ENCODE results near the gene C4B. TPM values are rescaled to one million over a fixed set of nuclear protein-coding genes. Genes with fewer than 3 reads are reported as not detected.
"Not testable (repeated sequence)": the region's sequence is repeated elsewhere in the genome, so short reads cannot be mapped to it uniquely, and the experiment has no call there.

Gene C4B
- total and polyA plus RNA-seq, 2 donors (not counting 1 experiment from before 2014, with no cell fraction given) = 4.7 to 7.4 TPM

DNA sequence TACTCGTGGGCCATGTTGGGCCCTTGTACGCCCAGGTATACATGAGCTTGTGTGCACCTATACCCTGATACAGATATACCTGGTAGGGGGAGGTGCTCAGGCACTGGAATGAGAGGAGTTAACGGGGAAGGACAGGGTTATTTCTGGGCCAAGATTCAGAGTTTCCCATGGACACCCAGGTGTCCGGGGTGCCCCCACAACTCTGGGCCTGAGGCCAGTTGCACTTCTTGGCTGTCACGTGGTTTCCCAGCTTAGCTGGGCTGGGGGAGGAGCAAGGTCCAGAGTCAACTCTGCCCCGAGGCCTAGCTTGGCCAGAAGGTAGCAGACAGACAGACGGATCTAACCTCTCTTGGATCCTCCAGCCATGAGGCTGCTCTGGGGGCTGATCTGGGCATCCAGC, 32.9 kb upstream of the C4B start, which contains the start of gene C4A:
C4A (plus strand) TSS at position 314 of the 400 bp plus-strand sequence; CDS start at position 365, 51 bp downstream.
- H3K4me3 ChIP-seq (ENCODE audit: control extremely low read depth in 1 of 5, extremely low read depth in 1 of 5, insufficient read depth in 1 of 5, low read depth in 2 of 5, low read length in 4 of 5); CTCF ChIA-PET; DNase-seq: not testable (repeated sequence)

GRCh38 chr6:31989363-31989762, 25.2 kb upstream of the C4B start:
- H3K4me3 ChIP-seq (ENCODE audit: control extremely low read depth in 1 of 5, extremely low read depth in 1 of 5, insufficient read depth in 1 of 5, low read depth in 2 of 5, low read length in 4 of 5); POLR2A ChIA-PET; H3K27ac Mint-ChIP-seq: not testable (repeated sequence)

More for the DNA sequence above, 32.9 kb upstream of the C4B start, which contains the start of gene C4A:
- H3K9me3 Mint-ChIP-seq (ENCODE audit: insufficient read depth); H3K4me1 Mint-ChIP-seq; H3K4me1 ChIP-seq (ENCODE audit: control insufficient read depth in 2 of 2, insufficient read depth in 2 of 2, low read length in 2 of 2); intact Hi-C loops (cut with micrococcal nuclease); POLR2A ChIA-PET; H3K4me3 Mint-ChIP-seq; H4K20me1 ChIP-seq (ENCODE audit: control insufficient read depth, insufficient read depth, low read length, poor library complexity, severe bottlenecking); H3K4me2 ChIP-seq (replicated peaks; ENCODE audit: low read depth, low read length, poor library complexity, severe bottlenecking); H3K9me3 ChIP-seq (ENCODE audit: control extremely low read depth in 1 of 3, control insufficient read depth in 2 of 3, insufficient read depth in 1 of 3, low read length in 2 of 3); H2AFZ ChIP-seq (ENCODE audit: insufficient read depth, low read depth, low read length, poor library complexity, severe bottlenecking); H3K9ac ChIP-seq (ENCODE audit: low read length); H3K27ac Mint-ChIP-seq; H3K27me3 Mint-ChIP-seq; H3K27ac ChIP-seq (ENCODE audit: low read length in 2 of 2); H3K27me3 ChIP-seq (replicated peaks in 1 of 4; ENCODE audit: control extremely low read depth in 1 of 4, control insufficient read depth in 3 of 4, insufficient read depth in 4 of 4, low read length in 3 of 4); H3K79me2 ChIP-seq (ENCODE audit: control insufficient read depth, insufficient read depth, low read length); ATAC-seq (ENCODE audit: low read depth): not testable (repeated sequence)
- no CpG with 5 or more reads among the region's 7 CpGs for WGBS (ENCODE audit: insufficient coverage)
- H3K36me3 ChIP-seq (replicated peaks in 1 of 2; ENCODE audit: control extremely low read depth in 1 of 2, control insufficient read depth in 1 of 2, extremely low read depth in 1 of 2, insufficient read depth in 2 of 2, low read length in 1 of 2) = peaks cover 3 to 12% of the 10 kb centered on the region in 2 experiments

GRCh38 chr6:31994421-31994820, 20.2 kb upstream of the C4B start:
- H3K4me1 Mint-ChIP-seq; H3K9me3 ChIP-seq (ENCODE audit: control extremely low read depth in 1 of 3, control insufficient read depth in 2 of 3, insufficient read depth in 1 of 3, low read length in 2 of 3); H3K27ac ChIP-seq (ENCODE audit: low read length in 2 of 2); POLR2A ChIA-PET; ATAC-seq (ENCODE audit: low read depth); H3K79me2 ChIP-seq (ENCODE audit: control insufficient read depth, insufficient read depth, low read length); H3K27me3 ChIP-seq (replicated peaks in 1 of 4; ENCODE audit: control extremely low read depth in 1 of 4, control insufficient read depth in 3 of 4, insufficient read depth in 4 of 4, low read length in 3 of 4); H3K4me1 ChIP-seq (ENCODE audit: control insufficient read depth in 2 of 2, insufficient read depth in 2 of 2, low read length in 2 of 2); H4K20me1 ChIP-seq (ENCODE audit: control insufficient read depth, insufficient read depth, low read length, poor library complexity, severe bottlenecking); H3K4me3 Mint-ChIP-seq; H3K4me3 ChIP-seq (ENCODE audit: control extremely low read depth in 1 of 5, extremely low read depth in 1 of 5, insufficient read depth in 1 of 5, low read depth in 2 of 5, low read length in 4 of 5); H3K27me3 Mint-ChIP-seq; CTCF ChIA-PET; H2AFZ ChIP-seq (ENCODE audit: insufficient read depth, low read depth, low read length, poor library complexity, severe bottlenecking); H3K27ac Mint-ChIP-seq; H3K36me3 ChIP-seq (replicated peaks in 1 of 2; ENCODE audit: control extremely low read depth in 1 of 2, control insufficient read depth in 1 of 2, extremely low read depth in 1 of 2, insufficient read depth in 2 of 2, low read length in 1 of 2); H3K9ac ChIP-seq (ENCODE audit: low read length); H3K4me2 ChIP-seq (replicated peaks; ENCODE audit: low read depth, low read length, poor library complexity, severe bottlenecking); intact Hi-C loops (cut with micrococcal nuclease); DNase-seq; H3K9me3 Mint-ChIP-seq (ENCODE audit: insufficient read depth): not testable (repeated sequence)
- WGBS (ENCODE audit: insufficient coverage) = no CpG with 5 or more reads among the region's 14 CpGs

More at GRCh38 chr6:31989363-31989762, 25.2 kb upstream of the C4B start:
- H2AFZ ChIP-seq (ENCODE audit: insufficient read depth, low read depth, low read length, poor library complexity, severe bottlenecking); H3K9ac ChIP-seq (ENCODE audit: low read length); H3K27me3 Mint-ChIP-seq; DNase-seq; intact Hi-C loops (cut with micrococcal nuclease); H3K36me3 ChIP-seq (replicated peaks in 1 of 2; ENCODE audit: control extremely low read depth in 1 of 2, control insufficient read depth in 1 of 2, extremely low read depth in 1 of 2, insufficient read depth in 2 of 2, low read length in 1 of 2); H3K4me1 ChIP-seq (ENCODE audit: control insufficient read depth in 2 of 2, insufficient read depth in 2 of 2, low read length in 2 of 2); H3K9me3 Mint-ChIP-seq (ENCODE audit: insufficient read depth); H3K27me3 ChIP-seq (replicated peaks in 1 of 4; ENCODE audit: control extremely low read depth in 1 of 4, control insufficient read depth in 3 of 4, insufficient read depth in 4 of 4, low read length in 3 of 4); H3K4me2 ChIP-seq (replicated peaks; ENCODE audit: low read depth, low read length, poor library complexity, severe bottlenecking); H3K4me3 Mint-ChIP-seq; CTCF ChIA-PET; H3K9me3 ChIP-seq (ENCODE audit: control extremely low read depth in 1 of 3, control insufficient read depth in 2 of 3, insufficient read depth in 1 of 3, low read length in 2 of 3); H3K79me2 ChIP-seq (ENCODE audit: control insufficient read depth, insufficient read depth, low read length); H4K20me1 ChIP-seq (ENCODE audit: control insufficient read depth, insufficient read depth, low read length, poor library complexity, severe bottlenecking); H3K4me1 Mint-ChIP-seq; H3K27ac ChIP-seq (ENCODE audit: low read length in 2 of 2); ATAC-seq (ENCODE audit: low read depth): not testable (repeated sequence)
- no CpG with 5 or more reads among the region's 10 CpGs for WGBS (ENCODE audit: insufficient coverage)

GRCh38 chr6:31996385-31996784, 18.2 kb upstream of the C4B start:
- CTCF ChIA-PET; H3K4me1 Mint-ChIP-seq; H3K79me2 ChIP-seq (ENCODE audit: control insufficient read depth, insufficient read depth, low read length); H3K27ac ChIP-seq (ENCODE audit: low read length in 2 of 2); intact Hi-C loops (cut with micrococcal nuclease); H3K4me2 ChIP-seq (replicated peaks; ENCODE audit: low read depth, low read length, poor library complexity, severe bottlenecking); H3K9ac ChIP-seq (ENCODE audit: low read length); H3K9me3 Mint-ChIP-seq (ENCODE audit: insufficient read depth); H3K27me3 Mint-ChIP-seq; H3K4me3 ChIP-seq (ENCODE audit: control extremely low read depth in 1 of 5, extremely low read depth in 1 of 5, insufficient read depth in 1 of 5, low read depth in 2 of 5, low read length in 4 of 5); H3K9me3 ChIP-seq (ENCODE audit: control extremely low read depth in 1 of 3, control insufficient read depth in 2 of 3, insufficient read depth in 1 of 3, low read length in 2 of 3); POLR2A ChIA-PET; H3K4me1 ChIP-seq (ENCODE audit: control insufficient read depth in 2 of 2, insufficient read depth in 2 of 2, low read length in 2 of 2); H4K20me1 ChIP-seq (ENCODE audit: control insufficient read depth, insufficient read depth, low read length, poor library complexity, severe bottlenecking); DNase-seq; H3K27ac Mint-ChIP-seq; H3K36me3 ChIP-seq (replicated peaks in 1 of 2; ENCODE audit: control extremely low read depth in 1 of 2, control insufficient read depth in 1 of 2, extremely low read depth in 1 of 2, insufficient read depth in 2 of 2, low read length in 1 of 2); H2AFZ ChIP-seq (ENCODE audit: insufficient read depth, low read depth, low read length, poor library complexity, severe bottlenecking); H3K4me3 Mint-ChIP-seq; H3K27me3 ChIP-seq (replicated peaks in 1 of 4; ENCODE audit: control extremely low read depth in 1 of 4, control insufficient read depth in 3 of 4, insufficient read depth in 4 of 4, low read length in 3 of 4); ATAC-seq (ENCODE audit: low read depth): not testable (repeated sequence)
- 93% methylated on average over 4 of the region's 6 CpGs for WGBS (ENCODE audit: insufficient coverage)
